ENCODE measurements around the gene GIPC2.

The GIPC2 gene

DNA sequence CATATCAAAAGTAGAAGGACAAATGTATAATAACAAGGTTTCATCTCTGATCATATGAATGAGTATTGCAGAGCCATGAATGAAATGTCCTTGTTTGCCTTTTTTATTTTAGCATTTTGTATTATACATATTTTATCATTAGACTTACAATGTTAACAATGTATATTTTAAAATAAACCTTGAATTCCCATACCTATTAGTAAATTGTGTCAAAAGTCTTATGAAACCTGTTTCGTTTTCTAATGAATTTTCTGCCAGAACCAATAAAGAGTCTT lies 40.4 kb upstream of the GIPC2 start:
- peak overlapping the region; percentile 65 for H3K4me3 ChIP-seq (ENCODE audit: low read depth, low read length)
- TF ChIP-seq, protein P1, sequence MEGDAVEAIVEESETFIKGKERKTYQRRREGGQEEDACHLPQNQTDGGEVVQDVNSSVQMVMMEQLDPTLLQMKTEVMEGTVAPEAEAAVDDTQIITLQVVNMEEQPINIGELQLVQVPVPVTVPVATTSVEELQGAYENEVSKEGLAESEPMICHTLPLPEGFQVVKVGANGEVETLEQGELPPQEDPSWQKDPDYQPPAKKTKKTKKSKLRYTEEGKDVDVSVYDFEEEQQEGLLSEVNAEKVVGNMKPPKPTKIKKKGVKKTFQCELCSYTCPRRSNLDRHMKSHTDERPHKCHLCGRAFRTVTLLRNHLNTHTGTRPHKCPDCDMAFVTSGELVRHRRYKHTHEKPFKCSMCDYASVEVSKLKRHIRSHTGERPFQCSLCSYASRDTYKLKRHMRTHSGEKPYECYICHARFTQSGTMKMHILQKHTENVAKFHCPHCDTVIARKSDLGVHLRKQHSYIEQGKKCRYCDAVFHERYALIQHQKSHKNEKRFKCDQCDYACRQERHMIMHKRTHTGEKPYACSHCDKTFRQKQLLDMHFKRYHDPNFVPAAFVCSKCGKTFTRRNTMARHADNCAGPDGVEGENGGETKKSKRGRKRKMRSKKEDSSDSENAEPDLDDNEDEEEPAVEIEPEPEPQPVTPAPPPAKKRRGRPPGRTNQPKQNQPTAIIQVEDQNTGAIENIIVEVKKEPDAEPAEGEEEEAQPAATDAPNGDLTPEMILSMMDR (conservative IDR thresholded peaks at IDR 0.05; ENCODE audit: low read depth, low read length), result no peak
- DNase-seq (ENCODE audit: low read depth), result no peak

DNA sequence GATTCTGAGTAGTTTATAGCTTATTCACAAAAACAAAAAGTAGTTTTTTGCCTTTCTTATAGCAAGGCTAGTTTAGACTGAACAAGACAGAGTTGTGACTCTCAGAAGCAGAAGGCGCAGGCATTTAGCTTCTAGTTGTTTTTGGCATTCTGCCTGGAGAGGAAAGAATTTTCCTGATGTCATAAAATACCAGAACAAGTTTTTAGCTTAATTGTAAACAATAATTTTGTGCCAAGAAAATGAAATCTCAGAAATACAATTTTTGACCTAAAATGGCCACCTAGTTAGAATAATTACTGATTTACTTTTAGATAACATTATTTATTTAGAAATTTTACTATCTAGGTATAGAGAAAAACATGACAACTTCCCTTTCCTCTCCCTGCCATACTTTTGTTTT lies 40.0 kb upstream of the GIPC2 start:
- DNase-seq (ENCODE audit: low read depth), result peak; percentile 96
- peak overlapping the region; percentile 65 for H3K4me3 ChIP-seq (ENCODE audit: low read depth, low read length)
- TF ChIP-seq, protein P1 (conservative IDR thresholded peaks at IDR 0.05; ENCODE audit: low read depth, low read length), result no peak

DNA sequence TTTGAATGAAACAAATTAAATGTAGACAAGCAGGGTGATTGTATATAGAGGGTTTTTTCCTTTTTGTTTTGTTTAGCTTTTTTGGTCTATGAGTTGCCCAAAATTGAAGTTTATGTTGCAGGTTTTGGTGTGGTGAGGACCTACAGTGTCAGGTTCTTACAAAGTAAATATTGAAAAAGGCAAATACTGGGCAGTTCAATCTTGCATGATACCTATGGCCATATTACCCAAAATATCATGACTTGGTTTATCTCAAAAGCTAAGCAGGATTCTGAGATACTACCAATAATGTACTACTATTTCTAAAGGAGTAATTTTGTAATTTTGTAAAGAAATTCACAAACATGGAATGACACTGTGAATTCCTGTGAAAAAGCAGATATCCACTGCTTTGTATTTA lies 39.2 kb upstream of the GIPC2 start:
- TF ChIP-seq, protein P1 (conservative IDR thresholded peaks at IDR 0.05; ENCODE audit: low read depth, low read length), result no peak
- H3K4me3 ChIP-seq (ENCODE audit: low read depth, low read length), result peak overlapping the region; percentile 65
- no peak for DNase-seq (ENCODE audit: low read depth)

DNA sequence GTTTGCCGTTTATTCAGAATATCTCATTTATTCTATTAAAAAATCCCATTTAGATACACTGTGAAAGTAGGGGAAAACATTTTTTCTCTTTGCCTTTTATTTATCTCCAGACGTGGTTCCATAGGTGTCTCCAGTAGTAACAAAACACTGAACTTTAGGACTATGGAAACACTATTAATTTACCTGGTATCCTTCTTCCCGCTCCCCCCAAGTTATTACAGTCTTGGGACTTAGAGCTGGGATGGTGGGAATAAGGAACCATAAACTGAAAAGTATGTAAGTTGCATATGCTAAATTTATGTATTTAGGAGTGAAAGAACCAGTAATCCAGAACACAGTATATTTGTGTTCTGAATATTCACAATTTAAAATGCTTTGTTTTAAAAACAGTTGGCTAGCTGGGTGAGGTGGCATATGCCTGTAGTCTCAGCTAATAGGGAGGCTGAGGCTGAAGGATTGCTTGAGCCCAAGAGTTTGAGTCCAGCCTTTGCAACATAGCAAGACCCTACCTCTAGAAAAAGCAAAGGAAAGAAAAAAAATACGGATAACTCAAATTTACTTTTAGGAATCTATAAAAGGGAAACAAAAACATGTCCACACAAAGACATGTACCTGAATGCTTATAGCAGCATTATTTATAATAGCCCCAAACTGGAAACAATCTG lies 38.0 kb upstream of the GIPC2 start:
- no peak for DNase-seq (ENCODE audit: low read depth)
- H3K4me3 ChIP-seq (ENCODE audit: low read depth, low read length), result peak overlapping the region; percentile 65
- TF ChIP-seq, protein P1 (conservative IDR thresholded peaks at IDR 0.05; ENCODE audit: low read depth, low read length), result no peak

DNA sequence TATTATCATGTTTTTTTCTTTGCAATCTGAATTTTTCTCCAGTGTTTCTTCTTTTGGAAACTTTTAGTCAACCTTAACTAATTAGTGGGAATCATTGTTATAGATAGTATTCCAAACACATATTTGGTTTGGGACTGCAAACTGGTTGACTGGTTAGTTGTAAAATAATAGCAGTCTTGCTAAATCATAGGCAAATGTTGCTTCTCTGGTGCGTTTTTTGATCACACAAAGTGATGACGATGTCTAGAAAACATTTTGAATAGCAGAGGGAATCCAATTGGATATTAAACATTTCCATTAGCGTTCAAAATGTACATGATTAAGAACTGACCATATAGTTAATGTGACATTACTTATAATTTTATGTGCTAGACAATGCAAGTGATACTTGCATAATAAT lies 36.5 kb upstream of the GIPC2 start:
- H3K4me3 ChIP-seq (ENCODE audit: low read depth, low read length), result peak overlapping the region; percentile 65
- DNase-seq (ENCODE audit: low read depth), result no peak
- TF ChIP-seq, protein P1 (conservative IDR thresholded peaks at IDR 0.05; ENCODE audit: low read depth, low read length), result no peak

DNA sequence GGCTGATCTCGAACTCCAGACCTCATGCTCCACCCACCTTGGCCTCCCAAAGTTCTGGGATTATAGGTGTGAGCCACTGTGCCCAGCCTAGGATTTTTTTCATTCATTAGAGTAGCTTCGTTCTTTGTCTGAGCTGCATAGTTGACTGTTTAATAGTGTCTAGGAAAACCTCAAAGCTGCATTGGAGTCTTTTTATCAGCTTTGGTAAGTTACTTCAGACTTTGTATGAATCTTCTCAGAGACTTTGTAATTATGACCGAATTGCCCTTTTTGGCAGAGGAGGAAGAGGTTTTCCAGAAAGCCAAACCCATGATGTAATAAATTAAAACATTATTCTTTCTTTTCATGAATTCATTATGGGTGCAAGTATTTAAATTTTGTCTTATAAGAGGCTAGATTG lies 35.9 kb upstream of the GIPC2 start:
- TF ChIP-seq, protein P1 (conservative IDR thresholded peaks at IDR 0.05; ENCODE audit: low read depth, low read length), result no peak
- DNase-seq (ENCODE audit: low read depth), result no peak
- H3K4me3 ChIP-seq (ENCODE audit: low read depth, low read length), result peak overlapping the region; percentile 65

DNA sequence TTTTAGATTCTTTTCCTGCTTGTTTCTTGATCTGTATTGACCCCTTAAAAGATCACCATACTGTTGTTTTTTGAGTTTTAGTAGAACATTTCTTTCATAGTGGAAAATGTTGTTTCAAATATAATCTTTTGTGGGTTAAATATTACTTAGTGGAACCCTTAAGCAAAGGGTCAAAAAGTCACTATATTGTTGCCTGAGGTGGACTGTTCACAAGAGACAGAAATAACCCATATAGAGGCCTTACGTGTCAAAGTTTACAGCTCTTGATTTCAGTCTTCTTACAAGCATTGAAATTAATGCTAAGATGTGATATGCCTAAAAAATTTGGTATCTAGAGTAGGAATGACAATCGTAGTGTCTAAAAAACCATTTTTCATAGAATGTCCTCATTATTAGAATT lies 34.7 kb upstream of the GIPC2 start:
- no peak for DNase-seq (ENCODE audit: low read depth)
- TF ChIP-seq, protein P1 (conservative IDR thresholded peaks at IDR 0.05; ENCODE audit: low read depth, low read length), result no peak
- no peak overlapping the region for H3K4me3 ChIP-seq (ENCODE audit: low read depth, low read length)
